NCI-H345 (cell line): ENCODE results near the gene ZRSR2.
"Not testable (repeated sequence)": the region's sequence is repeated elsewhere in the genome, so short reads cannot be mapped to it uniquely, and the experiment has no call there.

ENCODE experiments used
- DNase-seq: peaks from one replicate; lab custom pipeline; 2025; lab: John Stamatoyannopoulos, UW

ZRSR2 gene

DNA sequence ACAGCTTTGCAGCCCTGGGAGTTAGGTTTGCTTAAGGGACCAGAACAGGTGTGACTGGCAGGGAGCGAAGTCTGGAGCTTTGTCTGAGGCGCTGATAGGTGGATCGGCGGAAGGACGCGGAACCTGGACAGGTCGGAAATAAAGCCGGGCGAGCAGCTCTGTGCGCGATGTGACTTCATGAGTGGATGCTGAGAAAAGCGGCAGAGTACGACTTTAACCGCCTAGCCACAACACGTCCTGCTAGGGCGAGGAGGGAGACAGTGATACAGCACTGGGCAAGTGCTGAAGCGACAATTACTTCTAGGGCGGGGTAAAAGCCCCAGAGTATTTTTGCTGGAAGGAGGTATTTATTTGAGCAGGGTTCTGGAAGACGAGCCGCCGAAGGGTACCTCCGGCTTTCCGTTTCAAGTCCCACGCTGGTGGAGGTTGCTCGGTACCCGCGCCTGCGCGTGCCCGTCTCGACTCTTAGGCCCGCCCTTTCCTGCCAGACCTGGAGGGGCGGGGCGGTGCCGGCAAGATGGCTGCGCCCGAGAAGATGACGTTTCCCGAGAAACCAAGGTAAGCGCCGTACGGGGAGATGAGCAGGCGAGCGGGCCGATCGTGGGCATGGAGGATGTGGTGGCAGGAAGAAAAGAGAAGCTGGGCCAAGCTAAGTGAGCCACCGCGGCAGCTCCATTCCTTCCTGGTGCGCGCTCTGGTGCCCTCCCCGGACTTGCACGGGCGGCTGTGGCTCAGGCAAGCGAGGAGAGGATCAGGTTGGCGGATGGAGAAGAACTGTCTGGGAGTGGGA lies at the start of gene ZRSR2:
Gene ZRSR2, plus strand, starts transcription at position 506 of the 790 bp plus-strand sequence. Its CDS starts 12 bp downstream, at position 518.
- peak; percentile 90 for DNase-seq

- DNase-seq = no peak
Measured at GRCh38 chrX:15744181-15744867, 46.0 kb upstream of the ZRSR2 start.

GRCh38 chrX:15745179-15745578 lies 45.1 kb upstream of the ZRSR2 start:
- no peak for DNase-seq

- not testable (repeated sequence) for DNase-seq
Measured at GRCh38 chrX:15746651-15747050, 43.6 kb upstream of the ZRSR2 start.

- DNase-seq = no peak
Measured at GRCh38 chrX:15747626-15748173, 42.6 kb upstream of the ZRSR2 start.

- DNase-seq = no peak
Measured at GRCh38 chrX:15748841-15749240, 41.4 kb upstream of the ZRSR2 start.

DNA sequence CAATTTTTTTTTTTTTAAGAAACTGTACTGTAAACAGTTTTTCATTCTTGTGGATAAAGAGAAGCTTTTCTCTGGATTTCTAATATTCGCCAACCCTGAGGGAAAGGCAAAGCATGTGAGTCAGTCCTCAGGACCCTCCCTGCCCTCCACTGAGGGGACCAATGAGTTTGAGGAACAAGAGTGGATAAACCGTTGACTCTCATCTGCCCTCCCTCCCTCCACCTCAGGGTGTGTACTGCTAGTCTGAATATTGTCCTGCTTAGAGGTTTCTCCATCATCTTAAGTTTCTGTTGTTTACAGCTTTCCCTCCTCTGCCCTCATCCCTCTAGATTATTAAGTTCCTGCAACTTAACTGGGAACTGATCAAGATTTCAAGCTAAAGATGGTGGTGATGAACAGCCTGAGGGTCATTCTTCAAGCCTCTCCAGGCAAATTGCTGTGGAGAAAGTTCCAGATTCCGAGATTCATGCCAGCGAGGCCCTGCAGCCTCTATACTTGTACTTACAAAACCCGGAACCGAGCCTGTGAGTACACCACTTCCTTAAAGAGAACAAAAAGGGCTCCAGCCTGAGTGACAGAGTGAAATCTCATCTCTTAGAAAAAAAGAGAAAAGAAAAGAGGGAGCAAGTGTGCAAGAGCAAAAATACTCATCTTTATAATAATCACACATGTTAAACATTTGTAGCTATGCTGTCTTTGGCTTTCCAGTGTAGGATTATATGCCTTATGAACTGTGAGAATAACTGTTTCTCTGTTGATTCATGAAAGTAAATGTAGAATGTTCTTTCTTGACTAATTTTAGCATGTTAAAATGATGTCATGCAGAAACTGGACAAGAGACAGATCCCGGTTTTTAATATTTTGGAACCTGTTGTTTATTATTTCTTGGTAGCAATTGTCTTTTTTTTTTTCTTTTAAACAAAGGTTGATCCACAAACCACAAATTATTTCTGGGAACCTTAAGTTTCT lies 40.4 kb upstream of the ZRSR2 start:
- DNase-seq = no peak

- no peak for DNase-seq
Measured at GRCh38 chrX:15750611-15751154, 39.6 kb upstream of the ZRSR2 start.

- DNase-seq = no peak
Measured at GRCh38 chrX:15751155-15751819, 39.0 kb upstream of the ZRSR2 start.

- DNase-seq = no peak
Measured at GRCh38 chrX:15755091-15755490, 35.2 kb upstream of the ZRSR2 start.

DNA sequence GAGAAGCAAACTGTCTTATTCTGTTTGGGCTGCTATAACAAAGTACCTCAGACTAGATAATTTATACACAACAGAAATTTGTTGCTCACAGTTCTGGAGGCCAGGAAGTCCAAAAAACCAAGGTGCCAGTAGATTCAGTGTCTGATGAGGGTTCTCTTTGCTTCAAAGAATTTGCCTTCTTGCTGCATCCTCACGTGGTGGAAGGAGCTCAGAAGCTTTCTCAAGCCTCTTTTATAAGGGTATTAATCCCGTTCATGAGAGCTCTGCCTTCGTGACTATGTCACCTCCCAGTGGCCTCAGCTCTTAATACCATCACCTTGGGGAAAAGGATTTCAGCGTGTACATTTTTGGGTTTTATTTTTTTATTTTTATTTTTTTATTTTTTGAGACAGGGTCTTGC lies 32.1 kb upstream of the ZRSR2 start:
- DNase-seq = no peak

DNA sequence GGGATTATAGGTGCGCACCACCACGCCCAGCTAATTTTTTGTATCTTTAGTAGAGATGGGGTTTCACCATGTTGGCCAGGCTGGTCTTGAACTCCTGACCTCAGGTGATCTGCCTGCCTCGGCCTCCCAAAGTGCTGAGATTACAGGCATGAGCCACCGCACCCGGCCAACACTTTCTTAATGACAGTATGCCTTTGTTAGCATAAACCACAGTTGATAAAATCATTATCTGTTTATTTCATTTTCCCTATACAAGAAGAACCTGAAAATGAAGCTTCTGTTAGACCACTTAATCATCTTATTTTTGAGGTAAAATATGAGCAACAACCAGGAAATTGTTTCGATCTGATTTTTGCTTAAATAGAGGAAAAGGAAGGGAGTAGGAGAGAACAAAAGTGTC lies 30.4 kb upstream of the ZRSR2 start:
- not testable (repeated sequence) for DNase-seq

- DNase-seq = no peak
Measured at GRCh38 chrX:15761564-15762191, 28.6 kb upstream of the ZRSR2 start.

GRCh38 chrX:15769300-15769954 lies 20.9 kb upstream of the ZRSR2 start:
- DNase-seq = no peak

GRCh38 chrX:15781961-15782699 lies 8.2 kb upstream of the ZRSR2 start:
- no peak for DNase-seq

DNA sequence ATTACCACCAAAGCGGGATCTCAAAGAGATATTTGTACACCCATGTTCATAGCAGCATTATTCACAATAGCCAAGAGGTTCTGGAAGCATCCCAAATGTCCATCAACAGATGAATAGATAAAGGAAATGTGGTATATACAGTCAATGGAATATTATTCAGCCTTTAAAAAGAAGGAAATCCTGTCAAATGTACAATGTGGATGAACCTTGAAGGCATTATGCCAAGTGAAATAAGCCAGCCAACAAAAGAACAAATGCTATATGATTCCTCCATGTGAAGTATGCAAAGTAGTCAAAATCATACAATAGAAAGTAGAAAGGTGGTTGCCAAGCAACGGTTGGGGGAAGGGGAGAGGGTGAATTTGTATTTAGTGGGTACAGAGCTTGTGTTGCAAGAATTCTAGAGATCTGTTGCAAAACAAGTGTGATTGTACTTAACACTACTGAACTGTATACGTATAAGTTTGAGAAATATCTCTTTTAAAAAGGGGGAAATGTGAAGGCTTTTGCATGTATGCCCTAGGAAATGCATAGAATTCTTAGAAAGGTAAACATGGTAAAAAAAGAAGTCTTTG lies 5.0 kb upstream of the ZRSR2 start:
- DNase-seq = no peak

GRCh38 chrX:15786915-15787314 lies 3.4 kb upstream of the ZRSR2 start:
- no peak for DNase-seq

- DNase-seq = no peak
Measured at GRCh38 chrX:15790769-15791290, 546 bp downstream of the ZRSR2 start.

DNA sequence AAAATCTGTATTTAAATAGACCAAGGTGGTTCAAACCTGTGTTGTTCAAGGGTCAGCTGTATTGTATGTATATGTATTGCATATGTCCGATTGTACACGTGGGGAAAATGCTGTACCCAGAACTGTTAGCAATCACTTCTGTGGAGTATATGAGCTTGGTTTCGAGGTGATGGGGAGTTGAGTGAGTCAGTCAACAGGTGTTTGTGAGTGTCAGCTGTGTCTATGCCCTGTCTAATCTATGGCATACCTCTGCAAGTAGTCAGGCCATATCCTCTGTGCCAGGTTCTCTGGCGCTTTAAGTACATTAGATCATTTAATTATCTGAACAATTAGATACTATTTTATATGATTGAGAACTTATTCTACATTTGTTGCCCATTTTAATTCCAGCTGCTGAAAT lies 7.4 kb downstream of the ZRSR2 start:
- no peak for DNase-seq
